Panc1 (cell line): ENCODE results near the gene TAS2R1. TPM values are rescaled to one million over a fixed set of nuclear protein-coding genes. Genes with fewer than 3 reads are reported as not detected.

ENCODE experiments used
- ATAC-seq: fragments of 200-7000 bp; cut with Tn5 transposase; 2 replicates; pipeline ENCODE4 v1.9.1; 2020; ENCODE audit warnings: mild to moderate bottlenecking, moderate library complexity
- BruUV-seq: library from RNA; stranded (reverse); fragments of 400-500 nt; replicated peaks from 2 replicates; lab custom pipeline; 2021; lab: Mats Ljungman, UMichigan
- CTCF ChIA-PET: fragments of 300-600 bp; sonication (Branson Sonifier 250); formaldehyde crosslinking; loops from one replicate; lab custom pipeline; 2022; ENCODE audit warnings: antibody characterized with exemption; lab: Charles Lee
- POLR2A ChIA-PET: fragments of 300-600 bp; sonication (Branson Sonifier 250); formaldehyde crosslinking; loops from one replicate; lab custom pipeline; 2022; ENCODE audit warnings: antibody characterized with exemption; lab: Charles Lee
- DNase-seq: peaks from one replicate; pipeline ENCODE4 v3.0.0-alpha.2; 2010; ENCODE audit warnings: low read depth, low spot score
- H3K27ac ChIP-seq: 2 replicates; pipeline ENCODE4 v1.5.1; 2011; ENCODE audit warnings: mild to moderate bottlenecking, low read length, inconsistent platforms
- H3K27me3 ChIP-seq: fragments of 200-500 bp; sonication (Bioruptor generic); 2 replicates; pipeline ENCODE4 v1.6.0; 2014; ENCODE audit warnings: low read length, inconsistent platforms; ENCODE audit not compliant: control insufficient read depth, insufficient read depth
- H3K36me3 ChIP-seq: fragments of 200-500 bp; sonication (Bioruptor generic); 2 replicates; pipeline ENCODE4 v1.5.1; 2014; ENCODE audit warnings: inconsistent platforms, mild to moderate bottlenecking, low read length, moderate library complexity; ENCODE audit not compliant: control insufficient read depth, insufficient read depth
- H3K4me1 ChIP-seq: 2 replicates; pipeline ENCODE4 v1.5.1; 2011; ENCODE audit warnings: inconsistent platforms, mild to moderate bottlenecking, low read length, moderate library complexity; ENCODE audit not compliant: control insufficient read depth, insufficient read depth
- H3K4me3 ChIP-seq, 2 experiments: 2 replicates each; pipeline ENCODE4 v1.5.1; 2011 to 2012; ENCODE audit warnings: low read depth in 2 of 2, low read length in 2 of 2, mild to moderate bottlenecking in 2 of 2, inconsistent platforms in 1 of 2, moderate library complexity in 1 of 2
- H3K9me3 ChIP-seq: fragments of 200-500 bp; sonication (Bioruptor generic); 2 replicates; pipeline ENCODE4 v1.5.1; 2014; ENCODE audit warnings: low read depth, mild to moderate bottlenecking, inconsistent platforms, low read length, moderate library complexity; ENCODE audit not compliant: control insufficient read depth, insufficient read depth
- CTCF ChIP-seq: fragments of 450-650 bp; IDR thresholded peaks from 2 replicates; pipeline ENCODE4 v1.5.1; 2017; ENCODE audit warnings: mild to moderate bottlenecking
- POLR2AphosphoS5 ChIP-seq: IDR thresholded peaks from 2 replicates; pipeline ENCODE4 v1.6.1; 2012; ENCODE audit warnings: mild to moderate bottlenecking, low read depth, low read length, moderate library complexity
- REST ChIP-seq, 2 experiments: IDR thresholded peaks; 2 replicates each; pipeline ENCODE4 v1.6.1; 2011 to 2012; ENCODE audit warnings: low read depth in 2 of 2, control low read depth in 1 of 2, low read length in 1 of 2, mild to moderate bottlenecking in 1 of 2, moderate library complexity in 1 of 2; ENCODE audit not compliant: insufficient read depth in 1 of 2
- SIN3A ChIP-seq: IDR thresholded peaks from 2 replicates; pipeline ENCODE4 v1.6.1; 2012; ENCODE audit warnings: low read depth, mild to moderate bottlenecking, low read length, moderate library complexity, borderline replicate concordance; ENCODE audit not compliant: insufficient read depth
- TCF7L2 ChIP-seq: IDR thresholded peaks from 2 replicates; pipeline ENCODE4 v1.6.1; 2011; ENCODE audit warnings: mild to moderate bottlenecking, low read depth, low read length, inconsistent platforms
- in situ Hi-C: cut with HindIII; loops from 2 replicates; pipeline ENCODE4 v1.10.0; 2016; ENCODE audit warnings: low sequenced_read_pairs, low pct_unique_long_range_greater_than_20kb
- intact Hi-C: fragments of 100-400 bp; cut with micrococcal nuclease; formaldehyde crosslinking; loops from one replicate; pipeline ENCODE4 v1.10.0; 2022; ENCODE audit not compliant: unreplicated experiment
- total RNA-seq: library from RNA; stranded (reverse); gene quantifications from one replicate; pipeline ENCODE4 v1.2.1, GENCODE V29; 2021; ENCODE audit not compliant: unreplicated experiment

Gene TAS2R1
- total RNA-seq, 1 experiment from 2014 or later, result not detected

- no TSS peak for BruUV-seq
- H3K4me3 ChIP-seq, result no peak overlapping the region
- intact Hi-C loops (no loop called here), in situ Hi-C loops (no loop called here)
- no peak for TF ChIP-seq SIN3A
- TF ChIP-seq REST (IDR thresholded peaks at IDR 0.05; ENCODE audit: insufficient read depth in 1 of 2, low read depth in 2 of 2, low read length in 1 of 2), result no peak
- TF ChIP-seq TCF7L2, result no peak
- TF ChIP-seq CTCF, result no peak
- TF ChIP-seq POLR2AphosphoS5, result no peak
- no peak overlapping the region for H3K27ac ChIP-seq
- no peaks in the 10 kb centered on the region for H3K4me1 ChIP-seq
- no peaks in the 10 kb centered on the region for H3K27me3 ChIP-seq
- no peak for DNase-seq
- CTCF ChIA-PET, result no interaction called here
- no peak for ATAC-seq
- POLR2A ChIA-PET, result no interaction called here
- no peaks in the 10 kb centered on the region for H3K36me3 ChIP-seq
- H3K9me3 ChIP-seq, result no peaks in the 10 kb centered on the region
These were observed 24.9 kb downstream of the TAS2R1 start for GRCh38 chr5:9605041-9605838.

- ChIA-PET CTCF (no interaction called here), POLR2A (no interaction called here)
- DNase-seq, result no peak
- TF ChIP-seq CTCF (no peak), POLR2AphosphoS5 (no peak)
- in situ Hi-C loops, result no loop called here
- no peaks in the 10 kb centered on the region for H3K4me1 ChIP-seq
- no peaks in the 10 kb centered on the region; the same call in 1 of the 2 replicates for H3K27me3 ChIP-seq
- no peak overlapping the region for H3K27ac ChIP-seq
- H3K4me3 ChIP-seq, result no peak overlapping the region
- no peak for ATAC-seq
- intact Hi-C loops, result no loop called here
- no peaks in the 10 kb centered on the region for H3K9me3 ChIP-seq
- no TSS peak for BruUV-seq
- no peaks in the 10 kb centered on the region for H3K36me3 ChIP-seq
These were observed 25.7 kb downstream of the TAS2R1 start for GRCh38 chr5:9604416-9604815.
